22Rv1 (cell line): ENCODE results near the gene TCL1A.

Experiments
- ZFX ChIP-seq: fragments of 450-650 bp; IDR thresholded peaks from 2 replicates; pipeline ENCODE4 v1.6.1; 2017; ENCODE audit warnings: antibody characterized with exemption, borderline replicate concordance
- TF ChIP-seq, protein P1 (sequence below): fragments of 450-650 bp; IDR thresholded peaks from 2 replicates; pipeline ENCODE4 v1.5.1; 2017; ENCODE audit warnings: mild to moderate bottlenecking

DNA sequence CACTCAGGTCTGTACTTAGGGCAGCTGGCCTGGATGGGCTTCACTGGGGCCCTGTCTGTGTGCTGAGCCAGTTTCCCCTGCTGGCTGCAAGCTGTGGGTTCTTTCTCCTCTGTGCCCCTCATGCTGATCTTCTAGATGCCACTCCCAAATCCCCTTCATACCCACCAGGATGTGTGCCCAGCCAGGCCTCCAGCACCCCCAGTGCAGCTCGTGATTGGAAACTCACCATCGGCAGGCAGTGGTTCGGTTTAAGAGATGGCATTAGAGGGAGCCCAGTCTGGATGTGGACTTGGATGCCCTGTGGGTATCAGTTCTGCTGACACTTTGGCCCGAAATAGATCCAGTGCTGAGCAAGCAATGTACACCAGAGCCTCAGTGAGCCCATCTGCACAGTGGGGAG lies 21.8 kb downstream of the TCL1A start:
- TF ChIP-seq, protein P1, sequence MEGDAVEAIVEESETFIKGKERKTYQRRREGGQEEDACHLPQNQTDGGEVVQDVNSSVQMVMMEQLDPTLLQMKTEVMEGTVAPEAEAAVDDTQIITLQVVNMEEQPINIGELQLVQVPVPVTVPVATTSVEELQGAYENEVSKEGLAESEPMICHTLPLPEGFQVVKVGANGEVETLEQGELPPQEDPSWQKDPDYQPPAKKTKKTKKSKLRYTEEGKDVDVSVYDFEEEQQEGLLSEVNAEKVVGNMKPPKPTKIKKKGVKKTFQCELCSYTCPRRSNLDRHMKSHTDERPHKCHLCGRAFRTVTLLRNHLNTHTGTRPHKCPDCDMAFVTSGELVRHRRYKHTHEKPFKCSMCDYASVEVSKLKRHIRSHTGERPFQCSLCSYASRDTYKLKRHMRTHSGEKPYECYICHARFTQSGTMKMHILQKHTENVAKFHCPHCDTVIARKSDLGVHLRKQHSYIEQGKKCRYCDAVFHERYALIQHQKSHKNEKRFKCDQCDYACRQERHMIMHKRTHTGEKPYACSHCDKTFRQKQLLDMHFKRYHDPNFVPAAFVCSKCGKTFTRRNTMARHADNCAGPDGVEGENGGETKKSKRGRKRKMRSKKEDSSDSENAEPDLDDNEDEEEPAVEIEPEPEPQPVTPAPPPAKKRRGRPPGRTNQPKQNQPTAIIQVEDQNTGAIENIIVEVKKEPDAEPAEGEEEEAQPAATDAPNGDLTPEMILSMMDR: no peak
- TF ChIP-seq ZFX: no peak
